GM23338 (cell line): Measurements from ENCODE around the gene ALPP. TPM values are rescaled to one million over a fixed set of nuclear protein-coding genes. Genes with fewer than 3 reads are reported as not detected.

Experiments used
- ATAC-seq: fragments of 200-7000 bp; cut with Tn5 transposase; 3 replicates; pipeline ENCODE4 v1.9.1; 2020
- DNase-seq: peaks from one replicate; pipeline ENCODE4 v3.0.0-alpha.2; 2015; ENCODE audit warnings: low spot score
- H2AFZ ChIP-seq: fragments of 200-600 bp; sonication (generic); 2 replicates; pipeline ENCODE4 v1.8.0; 2016; ENCODE audit warnings: antibody characterized with exemption, mild to moderate bottlenecking, moderate library complexity
- H3F3A ChIP-seq: fragments of 200-600 bp; sonication (generic); replicated peaks from 2 replicates; pipeline ENCODE4 v1.8.0; 2017; ENCODE audit warnings: antibody characterized with exemption, mixed run types, low read depth
- H3K27ac ChIP-seq: fragments of 200-600 bp; sonication (generic); 2 replicates; pipeline ENCODE4 v1.6.1; 2016; ENCODE audit warnings: low read depth
- H3K27me3 ChIP-seq: fragments of 200-600 bp; sonication (generic); 2 replicates; pipeline ENCODE4 v1.8.0; 2016; ENCODE audit warnings: mild to moderate bottlenecking, mixed run types, moderate library complexity; ENCODE audit not compliant: insufficient read depth
- H3K36me3 ChIP-seq: fragments of 200-600 bp; sonication (generic); 2 replicates; pipeline ENCODE4 v1.8.0; 2016; ENCODE audit warnings: mild to moderate bottlenecking; ENCODE audit not compliant: insufficient read depth
- H3K4me1 ChIP-seq: fragments of 200-600 bp; sonication (generic); 2 replicates; pipeline ENCODE4 v1.8.0; 2016; ENCODE audit warnings: mild to moderate bottlenecking, moderate library complexity; ENCODE audit not compliant: insufficient read depth
- H3K4me2 ChIP-seq: fragments of 200-600 bp; sonication (generic); 2 replicates; pipeline ENCODE4 v1.7.1; 2017; ENCODE audit warnings: mixed run types
- H3K4me3 ChIP-seq: fragments of 200-600 bp; sonication (generic); 2 replicates; pipeline ENCODE4 v1.6.1; 2016; ENCODE audit warnings: mixed run types
- H3K79me2 ChIP-seq: fragments of 200-600 bp; sonication (generic); replicated peaks from 2 replicates; pipeline ENCODE4 v1.8.0; 2017; ENCODE audit warnings: mild to moderate bottlenecking; ENCODE audit not compliant: insufficient read depth
- H3K9me2 ChIP-seq: fragments of 200-600 bp; sonication (generic); 2 replicates; pipeline ENCODE4 v1.8.0; 2017; ENCODE audit not compliant: insufficient read depth
- H4K20me1 ChIP-seq: fragments of 200-600 bp; sonication (generic); replicated peaks from 2 replicates; pipeline ENCODE4 v1.8.0; 2017; ENCODE audit warnings: mild to moderate bottlenecking; ENCODE audit not compliant: insufficient read depth
- H3K27ac Mint-ChIP-seq: 2 replicates; pipeline ENCODE4 v1.8.0; 2020; ENCODE audit warnings: inconsistent platforms, mild to moderate bottlenecking, moderate library complexity, mixed read lengths
- H3K27me3 Mint-ChIP-seq: 3 replicates; pipeline ENCODE4 v1.8.0; 2022; ENCODE audit warnings: low read depth, mild to moderate bottlenecking, moderate library complexity, mixed read lengths, inconsistent platforms; ENCODE audit not compliant: insufficient read depth, poor library complexity
- H3K36me3 Mint-ChIP-seq: 3 replicates; pipeline ENCODE4 v1.8.0; 2021; ENCODE audit warnings: low read depth, mild to moderate bottlenecking, inconsistent platforms, moderate library complexity, mixed read lengths
- H3K4me1 Mint-ChIP-seq: 3 replicates; pipeline ENCODE4 v1.8.0; 2020; ENCODE audit warnings: mild to moderate bottlenecking, inconsistent platforms, mixed read lengths
- H3K4me3 Mint-ChIP-seq: 3 replicates; pipeline ENCODE4 v1.8.0; 2021; ENCODE audit warnings: moderate library complexity, mild to moderate bottlenecking, inconsistent platforms, mixed read lengths
- H3K9me3 Mint-ChIP-seq: 3 replicates; pipeline ENCODE4 v1.8.0; 2020; ENCODE audit warnings: moderate library complexity, mild to moderate bottlenecking, inconsistent platforms, mixed read lengths
- CREB1 ChIP-seq: fragments of 250-450 bp; sonication (Bioruptor Pico); IDR thresholded peaks from 2 replicates; pipeline ENCODE4 v1.5.0; 2020; ENCODE audit warnings: low read depth, mild to moderate bottlenecking, moderate library complexity
- CTCF ChIP-seq, 2 experiments: fragments of 200-600 bp in 1 of 2; sonication (generic) in 1 of 2; conservative IDR thresholded peaks; 2 replicates each; pipeline versions ENCODE4 v1.5.1 to v1.6.1; 2016 to 2017; ENCODE audit warnings: antibody characterized with exemption in 2 of 2, low read depth in 2 of 2, mild to moderate bottlenecking in 2 of 2, moderate library complexity in 1 of 2
- EZH2phosphoT487 ChIP-seq: fragments of 200-600 bp; sonication (generic); IDR thresholded peaks from one replicate; pipeline ENCODE4 v1.8.1; 2018; ENCODE audit warnings: antibody characterized with exemption; ENCODE audit not compliant: unreplicated experiment
- JUNB ChIP-seq: IDR thresholded peaks from one replicate; pipeline ENCODE4 v1.6.1; 2016; ENCODE audit warnings: antibody characterized with exemption; ENCODE audit not compliant: unreplicated experiment
- NANOG ChIP-seq: IDR thresholded peaks from 2 replicates; pipeline ENCODE4 v1.6.1; 2016; ENCODE audit warnings: antibody characterized with exemption, borderline replicate concordance
- POLR2AphosphoS5 ChIP-seq: IDR thresholded peaks from 2 replicates; pipeline ENCODE4 v1.6.1; 2016; ENCODE audit warnings: antibody characterized with exemption, low read depth
- REST ChIP-seq: IDR thresholded peaks from one replicate; pipeline ENCODE4 v1.6.1; 2018; ENCODE audit warnings: antibody characterized with exemption; ENCODE audit not compliant: unreplicated experiment
- STAT1 ChIP-seq: IDR thresholded peaks from one replicate; pipeline ENCODE4 v1.6.1; 2016; ENCODE audit warnings: antibody characterized with exemption; ENCODE audit not compliant: unreplicated experiment
- ZNF331 ChIP-seq: fragments of 250-450 bp; sonication (Bioruptor Pico); IDR thresholded peaks from 2 replicates; pipeline ENCODE4 v1.5.0; 2020; ENCODE audit warnings: low read depth, mild to moderate bottlenecking, moderate library complexity
- polyA plus RNA-seq: library from polyadenylated mRNA; unstranded; fragments of >200 nt; fragmentation: Nextera tagmentation; extraction: Ambion mirVana; gene quantifications from 2 replicates; pipeline ENCODE4 v1.2.1, GENCODE V29; 2016
- total RNA-seq: library from RNA; depleted of rRNA; stranded (reverse); fragments of >200 nt; shearing (Covaris generic); gene quantifications from 2 replicates; pipeline ENCODE4 v1.2.3, GENCODE V29; 2014

Gene ALPP
- total and polyA plus RNA-seq, 2 experiments from 2014 or later = 0.28 TPM; not detected in 1

- no peaks in the 10 kb centered on the region; the same call in 2 of the 3 replicates for H3K36me3 Mint-ChIP-seq
- no peak overlapping the region for H3K27ac ChIP-seq
Measured at GRCh38 chr2:232342635-232343565, 35.7 kb upstream of the ALPP start.

GRCh38 chr2:232343821-232344220 lies 34.7 kb upstream of the ALPP start:
- 0 out of 3 replicates have a peak, but pooled peaks cover 4% of the 10 kb centered on the region for H3K4me1 Mint-ChIP-seq
- peaks cover 3% of the 10 kb centered on the region; the same call in 1 of the 3 replicates for H3K9me3 Mint-ChIP-seq
- no peak overlapping the region for H3K4me3 Mint-ChIP-seq
- H3K36me3 Mint-ChIP-seq = no peaks in the 10 kb centered on the region; the same call in 2 of the 3 replicates
- Histone ChIP-seq H3K79me2 (no peaks in the 10 kb centered on the region), H4K20me1 (no peaks in the 10 kb centered on the region), H3F3A (no peaks in the 10 kb centered on the region), H3K36me3 (no peaks in the 10 kb centered on the region), H3K27me3 (no peaks in the 10 kb centered on the region), H3K4me3 (no peak overlapping the region), H3K9me2 (no peaks in the 10 kb centered on the region), H3K4me2 (no peak overlapping the region), H3K4me1 (no peaks in the 10 kb centered on the region), H2AFZ (no peak overlapping the region), H3K27ac (no peak overlapping the region)
- peaks cover 21% of the 10 kb centered on the region for H3K27me3 Mint-ChIP-seq
- no peak overlapping the region for H3K27ac Mint-ChIP-seq
- no peak for DNase-seq
- no peak for ATAC-seq
- TF ChIP-seq EZH2phosphoT487 = no peak
- TF ChIP-seq REST = no peak
- no peak for TF ChIP-seq STAT1
- no peak for TF ChIP-seq POLR2AphosphoS5
- no peak for TF ChIP-seq ZNF331 (CRISPR knock-in tag)
- TF ChIP-seq CTCF (conservative IDR thresholded peaks at IDR 0.05; ENCODE audit: low read depth in 2 of 2) = no peak

More at GRCh38 chr2:232342635-232343565, 35.7 kb upstream of the ALPP start:
- Mint-ChIP-seq H3K9me3 (peaks cover 3% of the 10 kb centered on the region; the same call in 1 of the 3 replicates), H3K27me3 (peaks cover 20% of the 10 kb centered on the region), H3K4me1 (0 out of 3 replicates have a peak, but pooled peaks cover 4% of the 10 kb centered on the region), H3K27ac (no peak overlapping the region), H3K4me3 (no peak overlapping the region)
- Histone ChIP-seq H3K4me2 (no peak overlapping the region), H3K79me2 (no peaks in the 10 kb centered on the region), H3K9me2 (no peaks in the 10 kb centered on the region), H3K4me1 (no peaks in the 10 kb centered on the region), H3F3A (no peaks in the 10 kb centered on the region), H3K4me3 (no peak overlapping the region), H2AFZ (no peak overlapping the region), H3K27me3 (no peaks in the 10 kb centered on the region), H4K20me1 (no peaks in the 10 kb centered on the region), H3K36me3 (no peaks in the 10 kb centered on the region)
- no peak for DNase-seq
- no peak; the same call in 2 of the 3 replicates for ATAC-seq
- TF ChIP-seq STAT1 (no peak), NANOG (no peak), CREB1 (CRISPR knock-in tag) (no peak), REST (no peak), JUNB (no peak), EZH2phosphoT487 (no peak)
